ENCODE measurements around the gene POMGNT2. TPM values are rescaled to one million over a fixed set of nuclear protein-coding genes. Genes with fewer than 3 reads are reported as not detected.

The POMGNT2 gene
- total RNA-seq, 1 donor from 2014 or later = 20.0 TPM

DNA sequence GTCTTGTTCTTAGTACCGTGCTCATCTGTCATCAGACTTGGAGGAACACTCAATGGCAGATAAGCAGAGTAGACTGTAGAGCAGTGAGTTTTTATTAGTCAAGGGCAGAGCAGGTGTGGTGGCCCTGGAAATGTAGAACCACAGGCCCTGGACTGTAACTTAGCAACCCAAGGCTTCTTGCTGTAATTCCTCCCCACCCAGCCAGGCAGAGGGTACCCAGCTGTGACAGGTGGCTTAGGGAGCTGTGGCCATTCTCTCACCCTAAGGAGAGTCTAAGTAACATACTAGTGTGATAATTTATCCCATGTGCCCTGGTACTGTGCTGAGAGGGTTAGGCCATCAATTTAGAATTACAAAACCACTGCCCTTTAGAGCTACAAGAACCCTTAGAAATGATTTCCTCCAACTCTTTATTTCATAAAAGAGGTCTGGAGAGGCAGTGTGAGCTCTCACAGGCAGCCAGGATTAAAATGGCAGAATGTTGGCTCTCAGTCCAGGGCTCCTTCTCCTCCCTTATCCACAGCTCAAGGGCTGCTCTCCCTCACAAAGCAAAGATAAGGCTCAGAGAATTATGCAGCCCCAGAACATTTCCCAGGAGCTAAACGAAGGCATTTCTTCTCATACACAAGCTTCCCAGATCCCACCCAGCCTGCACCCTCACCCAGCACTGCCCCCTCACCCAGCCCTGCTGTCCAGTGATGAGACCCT, 3.0 kb downstream of the POMGNT2 start:
- peak; percentile 96 for DNase-seq (ENCODE audit: low spot score)

DNA sequence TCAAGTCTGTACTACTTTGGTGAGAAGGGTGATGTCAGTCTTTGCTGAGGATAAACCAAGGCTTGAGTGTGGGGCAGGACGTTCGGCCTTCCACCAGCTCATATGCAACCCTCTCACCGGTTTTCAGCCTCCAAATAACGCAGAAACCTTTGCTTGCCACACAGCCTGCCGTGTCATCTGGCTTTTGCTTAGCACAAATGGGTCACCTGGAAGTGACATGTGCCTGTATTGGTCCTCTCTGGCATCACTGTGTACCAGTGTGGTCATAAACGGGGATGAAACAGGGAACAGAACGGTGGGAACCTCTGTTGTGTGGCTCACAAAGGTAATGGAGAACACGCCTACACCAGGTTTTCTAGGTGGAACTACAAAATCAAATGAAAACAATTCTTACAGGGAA, 7.1 kb downstream of the POMGNT2 start:
- no peak for DNase-seq (ENCODE audit: low spot score)

GRCh38 chr3:43097400-43098080, 8.3 kb downstream of the POMGNT2 start:
- DNase-seq (ENCODE audit: low spot score) = no peak

DNA sequence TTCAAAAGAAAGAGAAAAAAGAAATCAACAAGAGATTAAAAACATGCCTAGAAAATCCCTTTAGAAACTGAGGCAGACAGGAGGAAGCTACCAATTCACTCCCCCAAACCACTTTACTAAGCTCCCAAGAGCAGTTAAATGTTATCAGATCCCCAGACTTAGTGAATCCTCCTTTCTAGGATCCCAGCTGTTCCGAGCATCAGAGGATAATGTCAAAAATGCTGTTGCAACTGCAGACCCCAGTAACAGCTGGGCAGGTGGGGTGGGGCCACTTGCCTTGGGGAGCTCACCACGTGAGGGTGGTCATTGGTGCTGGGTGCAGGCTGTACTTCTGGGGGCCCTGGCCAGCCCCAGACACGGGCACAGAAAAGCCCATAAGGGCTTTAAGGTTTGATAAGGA, 9.1 kb downstream of the POMGNT2 start:
- DNase-seq (ENCODE audit: low spot score) = peak; percentile 43

- DNase-seq (ENCODE audit: low spot score) = no peak
Measured at GRCh38 chr3:43095370-43095769, 10.5 kb downstream of the POMGNT2 start.

DNA sequence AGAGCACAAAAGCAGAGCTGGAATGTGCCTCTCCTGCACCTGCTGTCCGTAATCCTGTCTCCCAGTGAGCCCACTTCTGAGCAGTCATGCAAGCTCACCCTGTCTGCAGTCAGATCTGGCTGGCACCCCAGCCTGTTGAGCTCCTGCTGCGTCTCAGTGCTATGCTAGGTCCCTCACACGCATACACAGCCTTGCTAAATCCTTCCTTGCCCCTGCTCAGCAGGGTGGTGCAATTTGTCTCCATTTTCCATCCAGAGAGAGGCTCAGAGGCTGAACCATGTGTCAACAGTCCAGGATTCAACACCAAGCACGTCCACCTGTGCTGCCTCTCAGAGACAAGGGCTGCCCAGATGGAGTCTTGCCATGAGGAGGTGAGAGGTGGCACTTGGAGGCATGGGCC, 11.0 kb downstream of the POMGNT2 start:
- no peak for DNase-seq (ENCODE audit: low spot score)

DNA sequence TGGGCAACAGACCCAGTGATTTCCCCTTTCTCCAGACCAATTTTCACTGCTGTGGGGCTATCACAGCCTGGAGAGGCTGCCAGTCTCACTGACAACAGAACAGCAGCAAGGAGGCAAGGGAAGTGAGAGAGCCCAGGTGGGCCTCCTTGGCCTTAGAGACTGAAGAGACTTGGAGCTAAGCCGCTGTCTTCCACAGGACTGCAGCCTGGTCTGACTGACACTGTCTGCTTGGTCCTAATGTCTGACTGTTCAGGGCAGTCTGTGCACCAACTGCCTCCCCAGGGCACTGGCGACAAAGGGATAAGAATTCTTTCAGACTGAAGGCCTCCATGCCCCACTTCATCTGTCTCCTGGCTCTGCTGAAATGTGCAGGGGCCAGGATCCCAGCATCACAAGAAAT, 11.5 kb downstream of the POMGNT2 start:
- DNase-seq (ENCODE audit: low spot score) = no peak

GRCh38 chr3:43093974-43094373, 11.9 kb downstream of the POMGNT2 start:
- DNase-seq (ENCODE audit: low spot score) = peak; percentile 20

- DNase-seq (ENCODE audit: low spot score) = no peak
Measured at GRCh38 chr3:43093006-43093405, 12.9 kb downstream of the POMGNT2 start.

- no peak for DNase-seq (ENCODE audit: low spot score)
Measured at GRCh38 chr3:43091481-43091880, 14.4 kb downstream of the POMGNT2 start.

DNA sequence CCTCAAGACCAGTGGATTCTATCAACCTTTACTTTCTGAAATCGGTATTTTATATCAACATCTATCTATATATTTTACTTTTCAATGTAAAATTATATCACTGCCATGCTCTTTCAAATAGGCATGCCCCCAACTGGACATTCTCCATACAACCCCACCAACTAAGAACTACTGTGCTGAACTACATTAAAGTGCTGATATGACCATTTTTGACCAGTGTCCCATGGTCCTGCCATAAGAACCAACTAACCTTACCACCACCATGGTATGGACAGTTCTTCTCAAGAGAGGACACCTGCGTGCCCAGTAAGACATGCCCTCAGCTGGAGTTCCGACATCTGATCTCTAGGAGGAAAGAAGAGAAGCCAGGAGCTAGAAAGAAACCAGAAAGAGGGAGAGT, 15.6 kb downstream of the POMGNT2 start:
- DNase-seq (ENCODE audit: low spot score) = no peak

GRCh38 chr3:43089081-43089480, 16.8 kb downstream of the POMGNT2 start:
- DNase-seq (ENCODE audit: low spot score) = no peak

DNA sequence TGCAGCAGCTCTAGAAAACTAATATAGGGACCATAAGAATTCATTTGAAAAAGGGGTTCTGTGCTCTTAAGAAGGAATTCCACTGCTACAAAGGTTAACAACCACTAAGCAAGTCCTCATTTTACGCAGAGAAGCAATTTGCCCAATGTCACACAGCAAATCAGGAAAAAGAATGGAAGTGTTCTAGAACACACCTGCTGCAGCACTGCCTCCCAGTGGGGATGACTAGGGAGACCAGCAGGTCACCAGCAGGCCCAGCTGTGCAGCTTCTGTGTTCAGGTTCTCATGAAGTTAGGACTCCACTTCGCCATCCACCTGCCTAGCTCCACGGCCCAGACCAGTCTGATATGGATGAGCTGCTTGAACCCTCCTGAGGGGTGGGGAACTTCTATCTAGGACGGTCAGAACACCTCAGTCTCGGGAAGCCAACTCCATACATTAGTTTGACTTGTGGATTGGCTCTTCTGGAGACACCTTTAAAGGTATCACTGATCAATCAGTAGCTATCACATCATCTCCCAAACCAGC, 18.6 kb downstream of the POMGNT2 start:
- no peak for DNase-seq (ENCODE audit: low spot score)

DNA sequence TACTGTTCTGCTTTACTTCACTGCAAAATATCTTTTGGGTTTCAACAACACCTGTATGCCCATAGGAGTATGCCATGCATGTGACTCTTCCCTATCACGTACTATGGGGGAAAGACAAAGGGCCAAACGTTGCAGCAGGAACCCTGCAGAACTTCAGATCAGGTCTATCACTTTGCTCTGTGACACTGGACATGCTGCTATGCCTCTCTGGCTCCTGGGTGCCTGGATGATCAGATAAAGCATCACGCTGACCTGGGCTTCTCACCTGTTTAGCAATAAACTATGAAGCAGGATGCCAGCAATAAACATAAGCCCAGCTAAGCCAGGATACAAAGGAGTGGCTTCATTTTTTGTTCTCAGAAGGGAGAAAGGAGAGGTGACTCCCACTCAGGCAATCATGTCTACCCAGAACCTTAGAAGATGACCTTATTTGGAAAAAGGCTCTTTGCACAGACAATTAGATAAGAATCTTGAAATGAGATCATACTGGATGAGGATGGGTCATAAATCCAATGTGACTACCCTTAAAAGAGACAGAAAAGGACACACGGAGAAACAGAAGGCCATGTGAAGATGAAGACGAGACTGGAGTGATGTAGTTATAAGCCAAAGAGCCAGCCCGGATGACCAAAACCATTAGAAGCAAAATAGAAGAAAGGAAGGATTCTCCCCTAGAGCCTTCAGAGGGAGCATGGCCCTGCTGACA, 19.3 kb downstream of the POMGNT2 start:
- DNase-seq (ENCODE audit: low spot score) = no peak

DNA sequence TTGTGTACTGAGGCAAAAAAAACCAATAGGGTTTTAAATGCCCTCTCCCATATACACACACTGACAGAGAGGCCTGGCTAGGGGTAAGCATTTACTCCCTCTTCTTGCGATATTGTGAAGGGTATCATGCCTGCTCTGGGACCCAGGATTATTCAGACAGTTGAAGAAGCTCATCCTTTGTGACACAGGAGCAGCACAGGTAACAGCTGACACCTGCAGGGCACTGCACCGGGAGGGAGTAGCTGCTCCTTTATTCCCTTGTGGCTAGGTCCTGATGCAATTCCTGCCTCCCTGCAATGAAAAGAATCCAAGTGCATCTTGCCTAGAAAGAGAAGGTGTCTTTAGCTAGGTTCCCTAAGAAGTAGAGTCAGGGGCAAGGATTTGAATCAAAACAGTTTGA, 23.4 kb downstream of the POMGNT2 start:
- no peak for DNase-seq (ENCODE audit: low spot score)

DNA sequence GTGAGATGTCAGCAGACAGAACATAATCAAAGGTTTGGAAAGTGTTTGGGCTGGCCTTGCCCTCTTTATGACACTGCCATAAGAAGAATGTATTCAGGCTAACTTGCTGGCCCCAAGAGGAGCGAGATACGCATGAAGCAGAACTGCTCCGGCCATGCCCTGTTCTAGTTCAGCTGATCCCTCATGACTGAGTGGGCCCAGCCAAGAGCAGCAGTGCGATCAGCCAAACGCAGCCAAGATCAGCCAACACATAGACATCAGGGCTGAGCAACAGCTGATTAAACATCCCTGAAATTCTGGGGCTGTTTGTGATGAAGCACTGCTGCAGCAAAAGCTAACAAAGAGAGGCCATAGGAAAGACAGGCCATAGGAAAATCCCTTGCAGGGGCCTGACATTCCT, 24.1 kb downstream of the POMGNT2 start:
- DNase-seq (ENCODE audit: low spot score) = no peak

DNA sequence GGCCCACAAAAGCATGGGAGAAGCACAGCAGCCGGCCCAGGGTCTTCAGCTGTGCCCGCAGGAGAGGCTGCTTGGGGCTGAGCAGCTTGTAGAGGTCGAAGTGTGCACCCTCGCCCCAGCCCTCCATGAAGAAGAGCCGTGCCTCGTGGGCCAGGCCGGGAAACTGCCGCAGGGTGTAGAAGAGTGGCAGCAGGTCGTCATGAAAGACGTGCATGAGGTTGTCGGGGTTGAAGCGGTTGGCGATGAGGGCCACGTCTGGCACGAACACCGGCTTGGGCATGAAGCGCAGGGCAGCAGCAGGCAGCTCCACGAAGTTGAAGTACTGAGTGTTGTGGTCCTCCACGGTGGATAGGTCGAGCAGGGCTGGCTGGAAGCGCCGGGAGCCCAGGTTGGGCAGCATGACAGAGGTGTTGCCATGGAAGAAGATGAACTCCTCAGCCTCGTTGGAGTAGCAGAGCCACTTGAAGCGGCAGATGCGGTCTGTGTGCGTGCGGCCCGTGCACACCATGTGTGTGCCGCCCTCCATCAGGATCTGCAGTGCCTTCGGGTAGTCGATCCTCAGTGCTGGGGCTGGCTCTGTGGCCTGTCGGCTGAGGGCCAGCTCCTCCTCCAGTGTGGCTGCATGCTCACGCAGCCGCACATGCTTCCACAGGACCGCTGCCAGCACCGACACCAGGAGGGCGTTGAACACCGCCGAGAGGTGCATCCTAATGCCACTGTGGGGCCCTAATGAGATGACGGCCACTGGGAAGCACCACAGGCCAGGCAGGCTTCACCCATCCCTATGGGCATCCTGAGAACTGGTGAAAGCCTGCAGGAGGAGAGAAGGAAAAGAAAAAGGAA, 24.9 kb downstream of the POMGNT2 start:
- no peak for DNase-seq (ENCODE audit: low spot score)

- DNase-seq (ENCODE audit: low spot score) = no peak
Measured at GRCh38 chr3:43079536-43080332, 26.1 kb downstream of the POMGNT2 start.

GRCh38 chr3:43077707-43078106, 28.2 kb downstream of the POMGNT2 start:
- DNase-seq (ENCODE audit: low spot score) = no peak

DNA sequence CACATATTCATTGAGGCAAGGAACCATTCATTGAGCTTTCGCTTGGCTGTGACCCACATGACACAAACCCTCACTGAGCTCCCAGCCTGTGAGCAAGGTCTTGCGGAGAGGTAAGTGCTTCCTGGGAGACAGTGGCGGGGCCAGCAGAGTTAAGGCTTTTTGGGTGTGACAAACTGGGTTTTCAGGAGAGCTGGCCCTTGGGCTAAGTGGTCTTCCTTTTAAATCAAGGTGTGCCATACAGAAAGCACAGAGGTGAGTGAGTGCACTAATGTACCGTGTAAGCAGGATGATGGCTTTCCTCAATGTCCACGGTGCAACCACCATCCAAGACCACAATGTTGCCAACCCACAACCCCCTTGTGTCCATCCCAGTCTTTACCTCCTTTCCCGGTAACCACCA, 28.6 kb downstream of the POMGNT2 start:
- DNase-seq (ENCODE audit: low spot score) = no peak

DNA sequence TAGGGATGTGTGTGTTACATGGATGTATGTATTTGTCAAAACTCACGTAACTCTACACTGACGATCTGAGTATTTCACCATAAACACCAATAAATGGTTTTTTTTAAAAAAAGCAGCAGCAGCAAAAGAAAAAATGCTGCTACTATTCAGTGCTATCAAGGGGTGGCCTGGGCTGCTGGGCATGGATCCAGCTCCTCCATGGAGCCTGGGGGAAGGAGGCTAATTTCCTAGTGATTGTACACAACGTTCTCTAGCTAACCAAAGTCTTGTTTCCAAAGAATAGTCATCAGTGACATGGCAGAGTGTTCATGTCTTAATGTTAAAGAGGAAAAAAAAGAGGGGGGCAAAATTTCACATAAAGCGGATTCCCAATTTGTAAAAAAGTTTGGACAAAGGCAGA, 29.0 kb downstream of the POMGNT2 start:
- peak; percentile 18 for DNase-seq (ENCODE audit: low spot score)

Measured in umbilical cord (tissue), 2 donors.